Measurements from ENCODE around the gene PRSS22.

DNA sequence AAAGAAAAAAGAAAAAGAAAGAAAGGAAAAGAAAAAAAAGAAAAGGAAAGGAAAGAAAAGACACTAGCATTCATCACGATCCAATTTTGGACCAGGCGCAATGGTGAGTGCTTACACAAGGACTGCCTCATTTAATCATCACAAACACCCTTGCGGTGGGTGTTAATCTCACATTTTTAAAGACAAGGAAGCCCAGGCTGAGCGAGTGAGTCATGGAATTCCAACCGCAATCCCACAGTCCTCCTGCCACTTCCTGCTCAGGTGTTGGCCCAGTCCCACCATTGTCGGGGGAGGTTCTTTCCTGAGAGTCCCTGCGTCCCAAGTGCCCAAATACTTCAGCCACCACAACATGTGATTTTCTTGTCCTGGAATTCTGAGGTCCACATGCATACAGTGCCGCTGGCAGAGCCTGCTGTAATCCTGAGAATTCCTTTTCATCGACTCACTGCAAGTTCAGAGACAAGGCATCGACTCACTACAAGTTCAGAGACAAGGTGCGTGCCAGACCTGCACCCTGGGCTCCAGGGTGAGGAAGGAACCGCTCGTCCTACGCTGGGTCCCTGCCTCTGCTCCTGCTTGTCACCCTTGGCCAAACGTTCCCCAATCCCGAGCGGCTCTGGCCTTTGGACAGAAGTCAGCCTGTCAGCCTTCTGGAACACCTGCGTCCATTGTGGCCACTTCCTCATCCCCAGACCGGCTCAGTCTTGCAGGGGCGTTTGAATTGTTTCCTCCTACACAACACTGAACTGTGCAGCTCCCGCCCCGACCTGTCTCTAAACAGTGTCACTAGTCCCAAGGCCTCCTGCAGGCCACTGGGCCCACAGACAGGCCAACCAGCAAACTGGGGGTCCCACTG lies 22.1 kb downstream of the PRSS22 start:
- TF ChIP-seq, protein P1, sequence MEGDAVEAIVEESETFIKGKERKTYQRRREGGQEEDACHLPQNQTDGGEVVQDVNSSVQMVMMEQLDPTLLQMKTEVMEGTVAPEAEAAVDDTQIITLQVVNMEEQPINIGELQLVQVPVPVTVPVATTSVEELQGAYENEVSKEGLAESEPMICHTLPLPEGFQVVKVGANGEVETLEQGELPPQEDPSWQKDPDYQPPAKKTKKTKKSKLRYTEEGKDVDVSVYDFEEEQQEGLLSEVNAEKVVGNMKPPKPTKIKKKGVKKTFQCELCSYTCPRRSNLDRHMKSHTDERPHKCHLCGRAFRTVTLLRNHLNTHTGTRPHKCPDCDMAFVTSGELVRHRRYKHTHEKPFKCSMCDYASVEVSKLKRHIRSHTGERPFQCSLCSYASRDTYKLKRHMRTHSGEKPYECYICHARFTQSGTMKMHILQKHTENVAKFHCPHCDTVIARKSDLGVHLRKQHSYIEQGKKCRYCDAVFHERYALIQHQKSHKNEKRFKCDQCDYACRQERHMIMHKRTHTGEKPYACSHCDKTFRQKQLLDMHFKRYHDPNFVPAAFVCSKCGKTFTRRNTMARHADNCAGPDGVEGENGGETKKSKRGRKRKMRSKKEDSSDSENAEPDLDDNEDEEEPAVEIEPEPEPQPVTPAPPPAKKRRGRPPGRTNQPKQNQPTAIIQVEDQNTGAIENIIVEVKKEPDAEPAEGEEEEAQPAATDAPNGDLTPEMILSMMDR (IDR thresholded peaks at IDR 0.05 in 2 of 3, conservative IDR thresholded peaks at IDR 0.05 in 1 of 3; ENCODE audit: control insufficient read depth in 2 of 3, extremely low read depth in 1 of 3, insufficient read depth in 1 of 3, low read depth in 3 of 3, low read length in 3 of 3), result no peak
- TF ChIP-seq, protein P2, sequence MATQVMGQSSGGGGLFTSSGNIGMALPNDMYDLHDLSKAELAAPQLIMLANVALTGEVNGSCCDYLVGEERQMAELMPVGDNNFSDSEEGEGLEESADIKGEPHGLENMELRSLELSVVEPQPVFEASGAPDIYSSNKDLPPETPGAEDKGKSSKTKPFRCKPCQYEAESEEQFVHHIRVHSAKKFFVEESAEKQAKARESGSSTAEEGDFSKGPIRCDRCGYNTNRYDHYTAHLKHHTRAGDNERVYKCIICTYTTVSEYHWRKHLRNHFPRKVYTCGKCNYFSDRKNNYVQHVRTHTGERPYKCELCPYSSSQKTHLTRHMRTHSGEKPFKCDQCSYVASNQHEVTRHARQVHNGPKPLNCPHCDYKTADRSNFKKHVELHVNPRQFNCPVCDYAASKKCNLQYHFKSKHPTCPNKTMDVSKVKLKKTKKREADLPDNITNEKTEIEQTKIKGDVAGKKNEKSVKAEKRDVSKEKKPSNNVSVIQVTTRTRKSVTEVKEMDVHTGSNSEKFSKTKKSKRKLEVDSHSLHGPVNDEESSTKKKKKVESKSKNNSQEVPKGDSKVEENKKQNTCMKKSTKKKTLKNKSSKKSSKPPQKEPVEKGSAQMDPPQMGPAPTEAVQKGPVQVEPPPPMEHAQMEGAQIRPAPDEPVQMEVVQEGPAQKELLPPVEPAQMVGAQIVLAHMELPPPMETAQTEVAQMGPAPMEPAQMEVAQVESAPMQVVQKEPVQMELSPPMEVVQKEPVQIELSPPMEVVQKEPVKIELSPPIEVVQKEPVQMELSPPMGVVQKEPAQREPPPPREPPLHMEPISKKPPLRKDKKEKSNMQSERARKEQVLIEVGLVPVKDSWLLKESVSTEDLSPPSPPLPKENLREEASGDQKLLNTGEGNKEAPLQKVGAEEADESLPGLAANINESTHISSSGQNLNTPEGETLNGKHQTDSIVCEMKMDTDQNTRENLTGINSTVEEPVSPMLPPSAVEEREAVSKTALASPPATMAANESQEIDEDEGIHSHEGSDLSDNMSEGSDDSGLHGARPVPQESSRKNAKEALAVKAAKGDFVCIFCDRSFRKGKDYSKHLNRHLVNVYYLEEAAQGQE (IDR thresholded peaks at IDR 0.05; ENCODE audit: low read depth, low read length), result no peak
- TF ChIP-seq RAD51 (IDR thresholded peaks at IDR 0.05), result no peak

All from GM12878 (cell line).